ENCODE data around the gene ZSWIM6.
"Not testable (repeated sequence)": the region's sequence is repeated elsewhere in the genome, so short reads cannot be mapped to it uniquely, and the experiment has no call there.

Gene ZSWIM6

DNA sequence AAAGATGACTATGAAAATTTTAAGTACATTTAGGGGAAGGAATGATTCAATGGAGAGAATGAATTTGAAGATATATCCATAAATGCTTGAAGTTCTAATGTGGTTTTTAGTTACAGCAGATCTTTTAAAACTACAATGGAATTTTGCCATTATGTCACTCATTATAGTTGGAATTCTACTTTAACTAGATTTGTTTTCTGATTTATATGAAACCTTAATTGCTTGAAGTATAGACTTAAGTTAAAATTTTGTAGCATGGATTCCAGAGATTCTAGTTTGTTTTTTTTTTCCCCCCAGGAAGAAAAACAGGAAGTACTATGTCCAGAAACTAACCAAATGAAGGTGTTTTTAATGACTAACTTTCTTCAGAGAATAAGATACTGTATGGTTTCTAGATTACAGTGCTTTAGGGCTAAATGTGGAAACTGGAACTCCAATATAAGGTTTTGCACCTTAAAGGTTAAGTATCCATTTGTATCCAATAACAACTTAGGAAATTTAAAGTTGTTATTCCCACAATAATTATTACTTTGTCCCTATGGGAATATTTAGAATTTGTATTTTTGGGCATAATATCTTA is 70.3 kb downstream of the ZSWIM6 start:
- DNase-seq (ENCODE audit: extremely low spot score, insufficient read length, low read depth) (no peak), FAIRE-seq (peak; percentile 51)

DNA sequence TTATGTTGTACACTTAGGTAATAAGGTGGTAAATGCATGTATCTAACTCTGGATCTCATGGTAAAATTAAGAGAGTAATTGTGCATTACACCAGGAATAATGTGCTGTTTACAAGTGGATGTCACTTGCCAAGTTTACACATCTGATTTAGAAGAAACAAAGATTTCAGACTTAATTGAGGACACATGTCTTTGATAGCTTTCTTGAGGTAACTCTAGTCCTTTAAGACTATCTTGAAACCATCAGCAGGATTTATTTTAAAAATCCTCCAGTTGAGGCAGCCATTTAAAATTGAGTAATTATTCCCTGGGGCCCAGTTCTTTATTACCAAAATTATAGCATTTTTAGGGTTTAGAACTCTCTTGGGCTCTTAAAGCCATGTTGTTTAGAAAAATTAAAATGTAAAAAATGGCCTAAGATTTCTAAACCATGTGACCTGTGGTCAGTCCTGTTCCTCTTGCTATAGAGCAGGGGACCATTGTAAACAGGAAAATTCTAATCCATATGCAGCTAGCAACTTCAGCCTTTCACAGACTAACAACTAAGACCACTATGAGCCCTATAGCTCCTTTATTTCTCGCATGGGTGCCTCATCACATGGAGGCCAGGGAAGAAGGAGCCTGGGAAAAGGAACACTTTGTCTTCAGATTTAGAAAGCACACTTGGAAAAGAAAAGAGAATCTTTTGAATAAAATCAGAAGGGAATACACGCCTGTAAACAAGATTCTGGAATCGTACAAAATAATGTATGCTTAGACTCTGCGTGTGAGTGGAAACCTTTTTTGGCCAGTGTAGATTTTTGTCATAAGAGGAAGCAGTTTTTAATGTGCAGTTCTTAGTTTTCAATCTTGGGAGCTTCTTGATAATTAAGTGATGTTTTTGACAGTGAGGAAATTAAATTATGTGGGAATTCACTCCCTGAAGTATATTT is 71.2 kb downstream of the ZSWIM6 start:
- FAIRE-seq (no peak), DNase-seq (ENCODE audit: extremely low spot score, insufficient read length, low read depth) (no peak)

DNA sequence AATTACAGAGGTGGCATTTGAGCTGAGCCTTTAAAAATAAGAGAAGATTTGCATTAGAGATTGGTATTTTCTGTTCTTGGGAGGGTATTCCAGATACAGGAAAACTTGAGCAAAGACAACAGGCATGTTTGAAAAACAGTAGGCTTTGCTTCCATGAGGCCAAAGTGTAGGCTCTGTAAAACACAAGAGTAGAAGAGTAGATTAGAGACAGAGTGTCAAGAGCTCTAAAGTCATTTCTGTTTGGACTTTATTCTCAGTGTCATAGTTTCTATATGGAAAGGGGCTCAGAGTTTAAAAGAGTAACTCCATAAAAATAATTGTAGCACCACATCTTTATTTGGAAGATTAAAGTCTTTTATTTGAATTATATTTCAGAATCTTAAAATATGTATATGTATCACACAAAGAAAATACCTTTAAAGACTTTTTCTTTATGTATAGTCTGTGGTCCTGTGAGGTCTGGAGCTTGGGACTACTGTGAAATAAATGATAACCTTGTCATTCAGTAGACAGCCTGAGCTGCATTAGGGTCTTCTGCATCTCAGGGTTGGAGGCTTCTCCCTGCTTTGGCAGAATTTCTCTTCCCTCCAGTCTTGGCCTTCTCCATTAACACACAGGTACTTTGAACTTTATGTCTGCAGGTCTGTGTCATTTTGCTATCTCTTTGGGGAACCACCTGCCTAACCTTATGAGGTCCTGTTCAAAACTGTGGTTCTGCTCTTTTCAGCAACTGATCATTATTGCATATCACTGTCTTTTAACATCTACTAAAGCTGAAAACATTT is 73.6 kb downstream of the ZSWIM6 start:
- DNase-seq (ENCODE audit: extremely low spot score, insufficient read length, low read depth), result no peak
- FAIRE-seq, result no peak

DNA sequence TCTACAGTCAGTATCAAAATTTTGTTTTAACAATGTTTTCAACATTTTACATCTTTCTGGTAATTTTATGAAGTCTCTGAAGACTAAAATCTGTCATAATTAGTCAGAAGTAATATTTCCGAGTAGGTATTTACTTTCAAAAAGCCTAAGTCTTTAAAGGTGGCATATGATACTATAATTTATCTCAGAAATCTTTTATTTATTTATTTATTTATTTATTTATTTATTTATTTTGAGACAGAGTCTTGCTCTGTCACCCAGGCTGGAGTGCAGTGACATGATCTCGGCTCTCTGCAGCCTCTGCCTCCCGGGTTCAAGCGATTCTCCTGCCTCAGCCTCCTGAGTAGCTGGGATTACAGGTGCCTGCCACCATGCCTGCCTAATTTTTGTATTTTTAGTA is 74.4 kb downstream of the ZSWIM6 start:
- not testable (repeated sequence) for DNase-seq (ENCODE audit: extremely low spot score, insufficient read length, low read depth); FAIRE-seq

DNA sequence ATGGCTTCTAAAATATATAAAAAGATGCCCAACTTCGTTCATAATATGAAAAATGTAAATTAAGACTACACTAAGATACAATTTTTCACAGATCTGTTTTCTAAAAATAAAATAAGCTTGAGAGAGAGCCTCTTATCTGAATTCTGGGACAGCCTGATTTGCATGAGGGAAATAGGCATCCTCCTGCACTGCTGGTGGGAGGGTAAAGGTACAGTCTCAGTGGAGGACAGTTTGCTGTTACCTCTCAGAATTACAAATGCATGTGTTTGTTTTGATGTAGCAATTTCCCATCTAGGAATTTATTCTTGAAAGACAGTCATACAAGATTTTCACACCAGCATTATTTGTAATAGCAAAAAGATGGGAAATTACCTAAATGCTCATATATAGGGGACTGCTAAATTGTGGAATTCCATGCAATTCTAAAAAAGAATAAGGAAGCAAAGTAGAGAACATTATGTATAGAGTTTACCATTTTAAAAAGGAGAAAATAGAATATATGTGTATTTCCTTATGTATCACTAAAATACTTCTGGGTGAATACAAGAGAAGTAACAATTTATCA is 75.7 kb downstream of the ZSWIM6 start:
- no peak for FAIRE-seq
- no peak for DNase-seq (ENCODE audit: extremely low spot score, insufficient read length, low read depth)

DNA sequence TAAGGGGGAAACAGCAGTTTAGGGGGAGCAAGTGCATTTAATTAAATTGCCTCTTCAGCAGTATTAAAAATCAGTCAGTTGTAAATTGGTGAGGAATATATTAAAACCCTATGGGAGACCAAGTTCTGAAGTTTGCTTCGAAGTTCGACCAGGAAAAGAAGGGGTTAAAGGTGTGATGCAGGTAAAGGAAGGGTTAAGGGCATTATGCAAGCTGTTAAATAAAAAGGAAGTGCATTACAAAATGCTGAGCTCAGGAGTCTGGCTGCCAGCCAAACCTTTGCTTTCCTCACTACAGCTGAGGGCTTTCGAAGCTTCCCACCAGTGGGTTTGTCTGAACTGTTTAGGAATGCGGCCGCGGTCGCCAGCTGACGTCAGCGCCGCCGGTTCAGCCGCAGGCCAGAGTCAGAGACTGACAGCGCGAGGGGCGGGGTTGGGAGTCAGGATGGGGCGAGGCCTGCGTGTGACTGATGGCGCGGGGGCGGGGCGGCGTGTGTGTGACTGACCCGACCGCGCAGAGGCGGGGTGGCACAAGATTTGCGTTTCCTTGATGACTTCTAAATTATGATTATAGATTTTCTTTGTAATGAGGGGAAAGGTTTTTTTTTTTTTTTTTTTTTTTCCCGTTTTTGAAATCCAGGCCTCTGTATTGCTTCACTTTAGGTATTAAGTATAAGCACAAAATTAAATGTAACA is 76.6 kb downstream of the ZSWIM6 start:
- DNase-seq (ENCODE audit: extremely low spot score, insufficient read length, low read depth), result peak; percentile 83
- FAIRE-seq, result peak; percentile 95

DNA sequence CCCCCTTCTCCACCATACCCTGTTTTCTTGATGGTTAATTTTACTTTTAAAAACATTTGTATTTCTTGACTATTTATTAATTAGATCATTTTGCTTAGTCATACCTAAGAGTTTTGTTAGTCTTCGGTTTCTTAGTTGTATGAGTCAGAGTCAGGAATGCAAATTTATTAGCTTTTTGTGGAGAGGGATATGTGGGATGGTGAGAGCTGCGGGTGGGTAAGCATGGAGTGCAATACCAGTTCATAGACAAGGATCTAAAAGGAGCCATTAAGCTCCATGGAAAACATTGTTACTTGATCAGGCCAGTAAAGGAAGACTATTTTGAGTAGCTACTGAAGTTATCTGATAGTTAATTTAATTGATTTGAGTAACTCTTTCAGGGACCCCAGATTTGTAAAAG is 77.5 kb downstream of the ZSWIM6 start:
- DNase-seq (ENCODE audit: extremely low spot score, insufficient read length, low read depth), result no peak
- no peak for FAIRE-seq

DNA sequence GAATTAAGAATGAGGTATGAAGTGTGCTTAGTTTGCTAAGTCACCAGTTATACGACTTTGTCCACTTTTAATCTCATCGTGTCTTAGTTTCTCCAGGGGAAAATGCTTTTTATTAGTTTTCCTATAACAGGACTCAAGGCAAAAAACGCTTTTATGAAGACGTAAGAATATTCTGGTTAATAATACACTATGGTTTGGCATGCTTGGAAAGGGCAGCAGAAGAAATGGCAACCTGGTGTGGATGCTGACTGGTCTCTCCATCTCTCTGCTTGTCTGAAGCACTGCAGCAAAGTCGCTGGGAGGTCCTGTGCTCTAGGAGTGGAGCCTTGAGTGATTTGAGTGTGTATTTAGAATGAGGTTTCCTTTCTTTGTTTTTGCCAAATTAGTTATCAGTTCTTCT is 78.8 kb downstream of the ZSWIM6 start:
- DNase-seq (ENCODE audit: extremely low spot score, insufficient read length, low read depth), result no peak
- FAIRE-seq, result no peak

DNA sequence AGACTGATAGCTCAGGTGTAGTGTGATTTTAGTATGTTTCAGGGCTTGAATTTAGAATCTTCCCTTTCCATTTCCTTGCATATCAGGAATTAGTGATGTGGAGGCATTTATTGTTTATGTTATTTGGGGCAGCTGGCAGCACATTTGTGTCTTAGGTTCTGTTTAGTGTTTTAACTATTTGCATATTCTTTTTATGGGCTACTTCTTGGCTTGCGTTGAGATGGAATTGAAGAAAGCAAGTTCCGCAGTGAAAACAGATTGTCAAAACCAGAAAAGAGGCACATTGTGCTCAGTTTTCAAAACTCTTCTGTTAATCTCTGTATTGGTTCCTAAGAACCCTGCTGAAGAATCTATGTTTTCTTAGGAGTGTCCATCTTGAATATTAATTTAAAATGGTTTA is 80.3 kb downstream of the ZSWIM6 start:
- FAIRE-seq (no peak), DNase-seq (ENCODE audit: extremely low spot score, insufficient read length, low read depth) (no peak)

DNA sequence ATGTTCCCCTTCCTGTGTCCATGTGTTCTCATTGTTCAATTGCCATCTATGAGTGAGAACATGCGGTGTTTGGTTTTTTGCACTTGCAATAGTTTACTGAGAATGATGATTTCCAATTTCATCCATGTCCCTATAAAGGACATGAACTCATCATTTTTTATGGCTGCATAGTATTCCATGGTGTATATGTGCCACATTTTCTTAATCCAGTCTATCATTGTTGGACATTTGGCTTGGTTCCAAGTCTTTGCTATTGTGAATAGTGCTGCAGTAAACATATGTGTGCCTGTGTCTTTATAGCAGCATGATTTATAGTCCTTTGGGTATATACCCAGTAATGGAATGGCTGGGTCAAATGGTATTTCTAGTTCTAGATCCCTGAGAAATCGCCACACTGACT is 81.1 kb downstream of the ZSWIM6 start:
- FAIRE-seq; DNase-seq (ENCODE audit: extremely low spot score, insufficient read length, low read depth): not testable (repeated sequence)

DNA sequence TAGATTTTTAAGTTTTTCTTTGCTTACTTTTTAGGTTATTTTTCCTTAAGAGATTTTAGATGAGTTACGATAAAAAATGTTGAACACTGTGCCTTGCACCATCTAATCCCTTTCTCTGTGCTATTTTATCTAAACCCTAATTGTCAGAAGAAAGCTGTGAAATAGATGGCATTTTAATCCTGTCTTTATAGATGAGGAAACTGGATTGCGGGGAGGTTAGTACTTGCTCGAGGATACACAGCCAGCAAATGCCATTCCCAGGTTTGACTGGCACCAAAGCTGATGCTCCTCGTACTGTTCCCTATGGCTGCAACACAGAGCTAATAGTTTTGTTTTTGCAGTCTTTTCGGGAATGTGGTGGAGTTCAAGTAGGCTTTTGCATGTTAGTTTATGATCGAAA is 82.7 kb downstream of the ZSWIM6 start:
- no peak for FAIRE-seq

DNA sequence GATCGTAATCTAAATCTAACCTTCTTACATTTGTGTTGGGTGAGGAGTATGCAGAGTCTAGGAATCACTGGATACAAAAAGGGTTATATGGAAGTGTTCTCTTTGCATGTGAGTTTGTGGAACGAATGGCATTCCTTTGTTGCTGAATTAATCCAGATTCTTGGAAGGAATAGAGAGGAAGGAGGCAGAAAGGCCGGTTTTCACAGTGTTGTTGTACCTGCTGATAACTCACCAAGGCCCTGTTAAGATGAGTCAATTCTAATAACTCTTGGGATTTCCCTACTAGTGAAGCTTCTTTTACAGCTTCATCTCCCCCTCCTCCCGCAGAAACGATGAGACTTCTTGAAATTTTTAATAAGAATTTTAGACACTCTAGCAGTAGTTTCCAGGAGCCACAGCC is 84.0 kb downstream of the ZSWIM6 start:
- DNase-seq (ENCODE audit: extremely low spot score, insufficient read length, low read depth) (no peak), FAIRE-seq (no peak)

More for the DNA sequence above, 82.7 kb downstream of the ZSWIM6 start:
- DNase-seq (ENCODE audit: extremely low spot score, insufficient read length, low read depth), result no peak

DNA sequence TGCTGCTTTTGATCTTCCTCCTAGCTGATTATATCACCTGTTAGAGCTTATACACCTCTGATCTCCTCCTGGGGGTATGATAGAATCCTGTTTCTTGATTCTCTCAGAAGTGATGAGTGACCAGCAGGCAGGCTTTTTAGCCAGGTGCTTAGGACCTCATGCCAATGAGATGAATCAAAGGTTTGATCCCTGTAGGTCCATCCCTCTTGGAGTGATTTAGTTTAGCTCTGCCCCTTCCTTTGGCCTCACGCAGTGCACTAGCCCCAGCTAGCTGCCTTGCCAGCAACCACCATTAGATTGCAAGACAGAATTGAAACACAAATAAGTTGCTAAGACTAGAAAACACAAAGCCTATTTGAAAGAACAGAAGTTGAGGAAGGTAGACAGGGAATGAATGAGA is 84.4 kb downstream of the ZSWIM6 start:
- DNase-seq (ENCODE audit: extremely low spot score, insufficient read length, low read depth), result no peak
- no peak for FAIRE-seq

DNA sequence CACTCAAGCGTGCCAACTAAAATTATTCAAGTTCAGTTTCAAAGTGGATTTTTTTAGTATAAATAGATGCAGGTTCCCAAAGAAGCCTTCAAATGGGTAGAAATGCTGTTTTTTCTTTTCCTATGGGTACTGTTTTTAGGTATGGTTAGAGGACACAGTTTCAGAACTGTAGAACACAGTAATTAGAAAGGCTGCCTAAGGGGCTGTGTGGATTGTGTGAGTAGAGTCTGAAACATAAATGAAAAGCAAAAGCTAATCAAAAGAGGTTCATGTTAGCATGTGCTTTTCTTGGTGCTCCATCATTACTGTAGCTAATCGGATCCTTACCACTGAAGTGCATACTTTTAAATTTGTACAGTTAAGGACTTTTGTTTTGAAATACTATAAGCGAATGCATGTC is 85.3 kb downstream of the ZSWIM6 start:
- no peak for DNase-seq (ENCODE audit: extremely low spot score, insufficient read length, low read depth)
- FAIRE-seq, result no peak

DNA sequence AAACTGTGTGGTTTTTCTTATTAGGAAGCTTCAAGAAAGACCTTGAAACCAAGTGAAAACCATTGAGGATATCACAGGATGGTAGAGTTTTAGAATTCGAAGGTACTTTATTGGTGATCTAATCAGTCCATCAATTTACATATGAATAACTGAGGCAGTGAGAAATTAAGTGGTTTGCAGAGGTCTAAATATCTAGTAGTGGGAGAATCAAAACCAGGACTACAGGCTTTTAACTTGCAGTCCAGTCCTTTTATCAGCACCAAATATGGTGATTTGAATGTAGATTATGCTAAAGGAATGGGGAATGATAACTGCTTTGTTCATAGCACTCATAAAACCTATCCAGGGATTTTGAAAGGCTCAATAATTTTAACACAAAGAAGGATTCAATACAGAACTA is 85.8 kb downstream of the ZSWIM6 start:
- no peak for DNase-seq (ENCODE audit: extremely low spot score, insufficient read length, low read depth)
- no peak for FAIRE-seq

DNA sequence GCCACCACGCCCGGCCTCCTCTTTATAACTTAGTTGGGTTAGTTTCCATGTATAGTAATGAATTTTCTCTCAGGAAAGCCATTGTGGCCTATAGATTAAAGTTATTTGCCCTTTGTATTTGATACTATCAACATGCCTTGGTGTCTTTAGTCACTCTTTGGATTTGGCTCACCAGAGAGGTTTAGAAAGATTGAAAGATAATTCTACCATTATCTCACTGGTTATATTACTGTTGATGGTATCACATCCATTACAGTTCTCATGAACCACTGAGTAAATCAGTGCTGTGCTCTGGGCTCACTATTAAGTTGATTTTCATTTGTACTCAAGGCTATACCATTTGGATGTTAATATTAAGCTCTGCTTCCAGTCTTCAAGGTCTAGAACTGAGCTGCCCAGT is 87.0 kb downstream of the ZSWIM6 start:
- FAIRE-seq (no peak), DNase-seq (ENCODE audit: extremely low spot score, insufficient read length, low read depth) (no peak)

DNA sequence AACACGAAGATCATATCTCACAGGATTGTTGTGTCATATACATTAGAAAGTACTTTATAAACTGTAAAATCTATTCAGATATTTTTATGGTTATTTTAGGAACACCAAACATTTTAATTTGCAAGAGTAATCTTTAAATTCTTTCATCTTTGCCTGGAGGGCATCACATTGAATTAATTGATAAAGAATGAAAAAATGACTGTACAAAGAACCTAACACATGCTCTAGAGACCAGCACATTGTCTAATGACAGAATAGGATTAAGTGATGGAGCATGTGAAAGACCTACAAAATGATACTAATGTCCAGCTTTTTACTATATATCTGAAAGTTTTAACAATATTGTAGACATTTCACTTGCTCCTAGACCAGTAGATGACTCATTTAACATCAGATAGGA is 88.0 kb downstream of the ZSWIM6 start:
- FAIRE-seq (no peak), DNase-seq (ENCODE audit: extremely low spot score, insufficient read length, low read depth) (no peak)

DNA sequence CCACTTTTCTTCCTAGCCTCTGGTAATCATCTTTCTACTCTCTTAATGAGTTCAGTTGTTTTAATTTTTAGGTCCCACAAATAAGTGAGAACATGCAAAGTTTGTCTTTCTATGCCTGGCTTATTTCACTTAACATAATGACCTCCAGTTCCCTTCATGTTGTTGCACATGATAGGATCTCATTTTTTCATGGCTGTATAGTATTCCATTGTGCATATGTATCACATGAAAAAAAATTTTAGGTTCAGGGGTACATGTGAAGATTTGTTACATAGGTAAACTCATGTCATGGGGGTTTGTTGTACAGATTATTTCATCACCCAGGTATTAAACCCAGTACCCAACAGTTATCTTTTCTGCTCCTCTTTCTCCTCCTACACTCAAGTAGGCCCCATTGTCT is 89.2 kb downstream of the ZSWIM6 start:
- not testable (repeated sequence) for FAIRE-seq; DNase-seq (ENCODE audit: extremely low spot score, insufficient read length, low read depth)

DNA sequence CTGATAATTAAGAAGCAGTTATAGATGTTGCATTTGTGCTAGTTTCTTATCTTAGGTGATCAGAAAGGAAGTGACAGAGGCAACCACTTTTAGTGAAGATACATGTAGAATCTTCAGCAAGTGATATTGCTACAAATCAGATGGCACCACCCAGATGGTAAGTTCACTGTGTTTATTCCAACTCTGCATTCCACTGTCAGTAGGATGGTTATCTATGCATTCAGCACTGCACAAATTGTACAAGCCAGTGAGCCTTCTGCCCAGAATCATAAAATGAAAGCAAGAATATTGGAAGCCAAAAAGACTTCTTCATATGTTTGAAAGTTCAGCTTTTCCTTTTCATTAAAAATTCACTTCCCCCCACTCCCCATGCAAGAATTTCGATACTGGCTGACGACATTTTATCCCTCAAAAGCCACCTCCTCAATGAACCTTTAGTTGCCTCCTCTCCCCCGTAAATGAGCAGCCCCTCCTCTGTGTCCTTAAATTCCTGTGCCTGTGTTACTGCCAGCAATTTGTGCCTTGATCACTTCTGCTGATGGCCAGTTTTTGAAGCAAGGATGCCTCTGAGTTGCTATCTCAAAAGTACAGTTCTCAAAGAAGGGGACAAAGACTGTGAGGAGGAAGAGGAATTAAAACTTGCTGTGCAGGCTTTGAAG is 91.6 kb downstream of the ZSWIM6 start:
- DNase-seq (ENCODE audit: extremely low spot score, insufficient read length, low read depth), result no peak
- FAIRE-seq, result no peak
